ENCODE measurements around the gene LTBP2.

LTBP2 gene

GRCh38 chr14:74613211-74613914, 1.3 kb upstream of the LTBP2 start:
- DNase-seq (ENCODE audit: insufficient read length, low spot score) (no peak), FAIRE-seq (no peak)
- no peak for TF ChIP-seq POLR2A (IDR thresholded peaks at IDR 0.05; ENCODE audit: low read depth, low read length)

GRCh38 chr14:74612350-74613021, 449 bp upstream of the LTBP2 start:
- DNase-seq (ENCODE audit: insufficient read length, low spot score): peak; percentile 54
- peak; percentile 30; the same call in 1 of the 2 replicates for TF ChIP-seq POLR2A (IDR thresholded peaks at IDR 0.05; ENCODE audit: low read depth, low read length)
- FAIRE-seq: no peak

GRCh38 chr14:74610866-74611649, 979 bp downstream of the LTBP2 start:
- FAIRE-seq: no peak

GRCh38 chr14:74610199-74610865, 1.7 kb downstream of the LTBP2 start:
- no peak for TF ChIP-seq POLR2A (IDR thresholded peaks at IDR 0.05; ENCODE audit: low read depth, low read length)
- FAIRE-seq (no peak), DNase-seq (ENCODE audit: insufficient read length, low spot score) (no peak)

More at GRCh38 chr14:74610866-74611649, 979 bp downstream of the LTBP2 start:
- TF ChIP-seq POLR2A (IDR thresholded peaks at IDR 0.05; ENCODE audit: low read depth, low read length): no peak
- DNase-seq (ENCODE audit: insufficient read length, low spot score): no peak

GRCh38 chr14:74609721-74610120, 2.3 kb downstream of the LTBP2 start:
- FAIRE-seq (no peak), DNase-seq (ENCODE audit: insufficient read length, low spot score) (no peak)
- TF ChIP-seq POLR2A (IDR thresholded peaks at IDR 0.05; ENCODE audit: low read depth, low read length): no peak

- FAIRE-seq: peak; percentile 73
- TF ChIP-seq POLR2A (IDR thresholded peaks at IDR 0.05; ENCODE audit: low read depth, low read length): no peak
- DNase-seq (ENCODE audit: insufficient read length, low spot score): peak; percentile 42
These were observed 3.0 kb downstream of the LTBP2 start for GRCh38 chr14:74608959-74609611.

- DNase-seq (ENCODE audit: insufficient read length, low spot score) (no peak), FAIRE-seq (no peak)
- no peak for TF ChIP-seq POLR2A (IDR thresholded peaks at IDR 0.05; ENCODE audit: low read depth, low read length)
These were observed 5.3 kb downstream of the LTBP2 start for GRCh38 chr14:74606727-74607126.

- FAIRE-seq: no peak
- TF ChIP-seq POLR2A (IDR thresholded peaks at IDR 0.05; ENCODE audit: low read depth, low read length): no peak
These were observed 6.4 kb downstream of the LTBP2 start for GRCh38 chr14:74605531-74606223.

GRCh38 chr14:74604911-74605310, 7.1 kb downstream of the LTBP2 start:
- FAIRE-seq (no peak), DNase-seq (ENCODE audit: insufficient read length, low spot score) (no peak)
- TF ChIP-seq POLR2A (IDR thresholded peaks at IDR 0.05; ENCODE audit: low read depth, low read length): no peak

More at GRCh38 chr14:74605531-74606223, 6.4 kb downstream of the LTBP2 start:
- DNase-seq (ENCODE audit: insufficient read length, low spot score): no peak

- FAIRE-seq (no peak), DNase-seq (ENCODE audit: insufficient read length, low spot score) (no peak)
- TF ChIP-seq POLR2A (IDR thresholded peaks at IDR 0.05; ENCODE audit: low read depth, low read length): no peak
These were observed 7.9 kb downstream of the LTBP2 start for GRCh38 chr14:74604157-74604556.

GRCh38 chr14:74601982-74602381, 10.1 kb downstream of the LTBP2 start:
- DNase-seq (ENCODE audit: insufficient read length, low spot score) (no peak), FAIRE-seq (no peak)
- TF ChIP-seq POLR2A (IDR thresholded peaks at IDR 0.05; ENCODE audit: low read depth, low read length): no peak

- DNase-seq (ENCODE audit: insufficient read length, low spot score) (no peak), FAIRE-seq (no peak)
- TF ChIP-seq POLR2A (IDR thresholded peaks at IDR 0.05; ENCODE audit: low read depth, low read length): no peak
These were observed 12.1 kb downstream of the LTBP2 start for GRCh38 chr14:74599946-74600345.

- no peak for TF ChIP-seq POLR2A (IDR thresholded peaks at IDR 0.05; ENCODE audit: low read depth, low read length)
- FAIRE-seq: no peak
These were observed 12.7 kb downstream of the LTBP2 start for GRCh38 chr14:74599321-74599761.

More at GRCh38 chr14:74599321-74599761, 12.7 kb downstream of the LTBP2 start:
- no peak for DNase-seq (ENCODE audit: insufficient read length, low spot score)

Measured in H54 (cell line).